Dermis microvascular lymphatic vessel endothelial cell (primary cell): ENCODE data around the gene JAKMIP1. TPM values are rescaled to one million over a fixed set of nuclear protein-coding genes. Genes with fewer than 3 reads are reported as not detected.
"Not testable (repeated sequence)": the region's sequence is repeated elsewhere in the genome, so short reads cannot be mapped to it uniquely, and the experiment has no call there.

Experiments
- DNase-seq, 2 donors: peaks; one replicate each; pipeline versions ENCODE4 v3.0.0 to v3.0.0-alpha.2; 2010; ENCODE audit warnings: low read depth in 2 of 2
- total RNA-seq: library from RNA; depleted of rRNA; stranded (reverse); fragments of >200 nt; gene quantifications from 2 replicates; pipeline ENCODE4 v1.2.1, GENCODE V29; 2014

JAKMIP1 gene
- total RNA-seq, 1 donor from 2014 or later, result not detected

DNA sequence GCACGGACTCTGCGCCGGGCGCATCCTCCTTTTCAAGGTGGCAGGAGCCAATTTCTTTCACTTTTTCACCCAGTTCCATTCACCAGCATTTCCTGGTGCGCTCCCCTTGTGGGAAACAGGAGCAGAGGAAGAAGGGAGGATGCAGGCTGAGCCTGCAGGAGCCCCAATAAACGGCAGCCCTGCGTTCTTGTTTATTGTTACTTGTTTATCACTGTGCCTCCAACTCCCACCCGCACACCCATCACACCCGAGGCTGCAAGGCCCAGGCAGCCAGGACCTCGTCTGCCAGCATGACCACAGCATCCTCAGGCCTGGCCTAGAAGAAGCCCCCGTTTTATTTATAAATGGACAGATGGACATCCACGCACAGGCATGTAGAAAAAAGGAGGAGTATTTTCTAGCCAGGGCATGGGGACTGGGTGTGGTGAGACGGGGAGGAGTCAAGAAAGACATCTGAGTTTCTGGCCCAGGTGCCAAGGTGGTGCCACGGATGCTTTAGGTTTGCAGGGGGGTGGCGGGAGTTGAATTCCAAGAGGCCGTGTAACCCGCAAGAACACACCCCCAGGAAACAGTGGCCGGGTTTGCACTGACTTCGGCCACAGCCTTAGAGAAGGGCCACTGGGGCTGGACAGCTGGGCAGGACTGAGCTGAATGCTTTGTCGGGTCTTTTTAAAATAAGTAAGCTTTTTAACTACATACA is 51.7 kb downstream of the JAKMIP1 start:
- DNase-seq, result no peak

DNA sequence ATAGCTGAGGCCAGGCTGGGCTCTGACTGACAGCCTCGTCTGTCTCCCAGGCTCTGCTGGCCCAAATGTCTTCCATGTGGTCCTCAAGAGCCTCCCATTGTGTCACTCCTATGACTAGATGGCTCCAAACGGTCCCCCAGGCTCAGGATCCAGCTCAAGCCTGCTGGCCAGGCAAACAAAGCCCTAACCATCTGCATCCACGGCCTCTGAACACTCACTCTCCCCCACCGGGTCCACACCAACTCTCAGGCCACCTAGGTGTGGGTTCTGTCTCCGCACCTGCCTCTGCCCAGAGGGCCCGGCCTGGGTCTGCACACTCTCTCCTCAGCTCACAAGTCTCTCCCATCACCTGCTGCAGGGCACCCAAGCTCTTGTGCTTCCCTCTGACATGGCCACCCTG is 52.9 kb downstream of the JAKMIP1 start:
- no peak for DNase-seq

DNA sequence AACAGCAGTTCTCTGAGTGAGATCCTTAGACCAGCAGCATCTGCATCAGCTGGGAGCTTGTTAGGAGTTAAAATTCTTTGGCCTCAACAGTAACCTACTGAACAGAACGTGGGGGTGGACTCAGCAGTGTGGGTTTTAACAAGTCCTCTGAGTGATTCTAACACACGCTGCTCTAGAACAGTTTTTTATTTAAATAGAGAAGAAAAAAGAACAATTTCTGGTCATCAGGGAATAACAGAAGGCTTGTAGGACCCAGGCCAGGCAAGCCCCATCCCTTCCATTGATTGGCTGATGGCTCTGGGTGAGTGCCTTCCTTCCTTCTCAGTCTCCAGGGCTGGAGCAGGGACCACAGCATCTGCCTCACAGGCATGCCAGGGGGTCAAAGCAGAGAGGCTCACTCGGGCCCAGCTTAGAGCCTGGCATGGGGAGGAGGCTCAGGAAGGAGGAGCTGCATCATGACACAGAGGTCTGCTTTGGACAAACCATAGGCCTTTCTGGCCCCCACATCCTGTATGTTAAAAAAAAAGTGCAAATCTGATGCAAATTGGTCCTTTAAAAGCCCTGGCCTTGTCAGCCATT is 56.7 kb downstream of the JAKMIP1 start:
- no peak for DNase-seq

DNA sequence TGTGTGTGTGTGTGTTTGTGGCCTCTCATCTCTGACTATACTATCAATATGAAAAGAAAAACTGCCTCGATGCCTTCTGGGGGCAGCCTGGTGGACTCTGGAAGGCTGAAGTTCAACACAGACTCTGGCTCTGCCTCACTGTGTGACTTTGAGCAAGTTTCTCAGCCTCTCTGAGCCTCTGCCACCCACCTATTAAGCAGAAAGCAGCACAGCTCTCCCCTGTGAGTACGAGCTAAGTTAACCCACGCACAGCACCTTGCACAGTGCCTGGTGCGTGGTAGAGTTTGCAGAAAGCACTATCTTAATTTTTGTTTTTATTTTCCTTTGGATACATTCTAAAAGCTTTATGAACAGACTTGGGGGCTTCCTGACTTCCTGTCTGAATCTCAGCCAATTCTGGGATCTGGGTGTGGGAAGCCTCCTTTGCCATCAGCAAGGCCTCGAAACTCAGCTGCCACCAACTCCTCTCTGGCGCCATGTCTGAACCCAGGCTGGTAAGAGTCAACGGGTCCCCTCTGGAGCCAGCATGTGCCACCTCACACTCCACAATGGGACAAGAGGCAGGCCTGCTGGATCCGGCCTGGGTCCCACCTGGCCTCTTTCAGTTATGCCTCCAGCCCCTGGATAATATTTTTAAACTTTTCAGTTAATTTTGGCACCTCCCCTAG is 57.3 kb downstream of the JAKMIP1 start:
- no peak for DNase-seq

DNA sequence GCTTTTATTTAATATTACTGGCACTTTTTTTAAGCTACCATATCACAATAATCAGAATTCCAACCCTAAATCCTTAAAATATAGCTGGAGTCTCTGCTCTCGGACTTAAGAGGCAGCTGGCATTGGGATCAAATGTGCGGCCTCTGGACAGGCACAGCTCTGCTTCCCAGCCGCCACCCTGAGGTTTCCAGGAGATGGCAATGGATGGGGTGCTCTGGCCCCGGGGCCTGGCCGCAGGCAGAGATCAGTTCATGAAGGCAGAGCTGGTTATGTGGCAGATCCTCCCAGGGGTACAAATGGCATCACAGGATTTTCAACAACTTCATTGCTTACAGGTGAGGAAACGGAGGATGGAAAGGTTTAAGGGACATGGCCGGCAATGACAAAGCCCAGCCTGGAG is 57.8 kb downstream of the JAKMIP1 start:
- no peak for DNase-seq

DNA sequence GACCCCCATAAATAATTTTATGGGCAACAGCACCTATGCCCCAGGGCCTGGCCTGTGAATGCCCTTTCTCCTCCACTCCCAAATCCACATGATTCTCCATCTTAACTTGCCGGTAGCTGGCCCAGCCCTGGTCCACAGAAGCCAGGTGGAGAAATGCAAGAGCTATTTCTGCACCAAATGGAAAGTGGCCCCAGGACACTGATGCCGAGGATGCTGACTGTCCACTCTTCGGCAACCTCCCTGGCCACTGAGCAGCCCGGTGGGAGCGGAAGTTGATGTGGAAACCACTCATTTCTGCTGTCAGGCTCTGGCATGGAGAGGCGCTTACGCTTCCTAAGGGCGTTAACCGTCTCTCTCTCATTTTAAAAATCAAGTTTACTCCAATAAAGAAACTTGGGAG is 58.8 kb downstream of the JAKMIP1 start:
- DNase-seq, result no peak

DNA sequence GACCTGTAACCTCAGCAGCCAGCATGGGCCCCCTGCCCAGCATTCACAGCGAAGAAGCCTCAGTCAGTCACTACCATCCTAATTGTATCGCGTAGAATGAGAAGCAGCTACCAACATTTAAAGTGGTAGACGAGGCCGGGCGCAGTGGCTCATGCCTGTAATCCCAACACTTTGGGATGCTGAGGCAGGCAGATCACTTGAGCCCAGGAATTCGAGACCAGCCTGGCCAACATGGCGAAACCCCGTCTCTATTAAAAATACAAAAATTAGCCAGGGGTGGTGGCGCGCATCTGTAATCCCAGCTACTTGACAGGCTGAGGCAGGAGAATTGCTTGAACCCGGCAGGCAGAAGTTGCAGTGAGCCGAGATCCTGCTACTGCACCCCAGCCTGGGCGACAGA is 59.3 kb downstream of the JAKMIP1 start:
- DNase-seq, result not testable (repeated sequence)

DNA sequence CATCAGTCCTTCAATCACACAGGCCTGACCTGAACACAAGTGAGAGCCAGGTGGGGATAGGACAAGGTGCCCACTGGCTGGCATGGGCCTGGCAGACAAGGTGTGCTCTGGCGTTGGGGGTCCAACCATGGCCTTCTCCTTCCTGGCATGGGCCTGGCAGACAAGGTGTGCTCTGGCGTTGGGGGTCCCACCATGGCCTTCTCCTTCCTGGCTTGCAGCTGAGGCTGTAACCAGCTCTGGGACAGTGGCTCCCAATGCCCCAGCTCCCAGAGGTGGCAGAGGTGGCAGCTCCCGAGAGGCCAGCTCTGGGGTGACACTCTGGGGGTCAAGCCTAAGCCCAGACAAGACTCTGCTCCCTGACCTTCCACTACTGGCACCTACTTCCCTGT is 62.6 kb downstream of the JAKMIP1 start:
- DNase-seq, result no peak

DNA sequence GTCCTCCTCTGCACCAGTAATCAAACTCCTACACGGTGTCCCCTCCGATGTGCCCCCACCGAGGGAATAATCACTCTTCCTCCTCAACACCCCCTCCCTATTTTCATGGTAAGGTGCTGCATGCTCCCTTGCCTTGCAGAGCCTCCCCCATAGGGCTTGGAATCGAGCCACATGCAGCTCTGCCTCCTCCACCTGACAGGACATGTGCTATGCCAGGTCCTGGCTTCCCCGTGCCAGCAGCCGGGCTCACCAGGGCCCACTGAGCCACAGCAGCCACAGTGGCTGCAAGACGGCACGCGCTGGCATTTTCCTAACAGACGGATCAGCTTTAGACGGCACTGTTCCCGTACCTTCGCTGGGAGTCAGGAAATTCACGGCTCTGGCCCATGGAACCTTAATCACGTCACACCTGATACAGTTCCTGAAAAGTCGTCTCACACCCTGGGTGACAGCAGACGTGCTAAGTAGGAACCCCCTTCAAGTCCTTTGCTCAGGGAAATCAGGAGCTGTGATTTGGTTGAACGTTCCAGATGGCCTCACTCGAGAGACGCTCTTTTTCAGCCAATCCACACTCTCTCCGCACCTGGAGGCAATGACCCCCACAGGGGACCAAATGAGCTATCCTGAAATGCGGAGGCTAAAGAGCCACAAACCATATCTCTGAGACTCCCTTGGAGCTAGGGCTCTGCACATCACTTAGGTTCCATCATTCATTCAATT is 63.2 kb downstream of the JAKMIP1 start:
- DNase-seq, result no peak

DNA sequence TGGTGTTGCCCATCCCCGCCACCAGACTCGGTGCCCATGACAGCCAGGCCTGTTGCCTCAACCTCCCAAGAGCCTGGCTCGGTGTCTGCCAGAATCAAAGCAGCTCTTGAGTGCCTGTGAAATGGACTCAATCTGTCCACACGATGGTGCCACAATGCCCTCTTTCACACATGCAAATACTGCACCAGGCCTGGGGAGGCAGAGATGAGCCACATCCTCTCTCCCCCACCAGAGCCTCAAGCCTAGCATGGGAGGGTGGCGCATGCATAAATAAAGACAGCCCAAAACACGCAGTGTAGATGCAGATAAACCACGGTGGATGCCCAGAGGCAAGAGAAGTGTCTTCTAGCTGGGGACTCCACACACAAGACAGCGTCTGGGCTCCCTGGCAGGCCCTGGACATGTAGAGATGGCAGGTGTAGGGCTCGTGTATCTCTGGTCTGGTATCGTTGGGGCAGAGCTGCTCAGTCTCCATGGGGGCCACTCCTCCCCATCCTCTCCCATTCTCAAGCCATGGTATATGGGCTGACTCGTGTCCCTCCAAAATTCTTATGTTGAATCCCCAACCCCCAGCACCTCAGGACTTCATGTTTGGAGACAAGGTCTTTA is 65.6 kb downstream of the JAKMIP1 start:
- peak in 1 of 2 donors; percentile 1 for DNase-seq

DNA sequence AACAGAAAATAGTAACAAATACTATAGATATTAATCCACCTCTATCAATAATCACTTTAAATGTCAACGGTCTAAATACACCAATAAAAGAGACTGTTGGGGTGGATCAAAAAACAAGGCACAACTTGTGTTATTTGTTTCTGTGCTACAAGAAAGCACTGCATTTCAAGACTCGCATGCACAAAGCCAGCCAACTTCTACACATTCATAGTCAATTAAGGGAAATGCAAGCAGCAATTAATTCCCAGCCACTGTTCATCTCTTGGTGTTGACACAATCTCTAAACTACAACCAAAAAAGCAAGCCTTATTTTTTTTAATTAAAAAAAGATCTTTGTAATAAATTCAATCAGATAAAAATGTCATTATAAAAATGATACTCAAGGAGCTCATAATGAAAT is 67.6 kb downstream of the JAKMIP1 start:
- DNase-seq, result no peak

DNA sequence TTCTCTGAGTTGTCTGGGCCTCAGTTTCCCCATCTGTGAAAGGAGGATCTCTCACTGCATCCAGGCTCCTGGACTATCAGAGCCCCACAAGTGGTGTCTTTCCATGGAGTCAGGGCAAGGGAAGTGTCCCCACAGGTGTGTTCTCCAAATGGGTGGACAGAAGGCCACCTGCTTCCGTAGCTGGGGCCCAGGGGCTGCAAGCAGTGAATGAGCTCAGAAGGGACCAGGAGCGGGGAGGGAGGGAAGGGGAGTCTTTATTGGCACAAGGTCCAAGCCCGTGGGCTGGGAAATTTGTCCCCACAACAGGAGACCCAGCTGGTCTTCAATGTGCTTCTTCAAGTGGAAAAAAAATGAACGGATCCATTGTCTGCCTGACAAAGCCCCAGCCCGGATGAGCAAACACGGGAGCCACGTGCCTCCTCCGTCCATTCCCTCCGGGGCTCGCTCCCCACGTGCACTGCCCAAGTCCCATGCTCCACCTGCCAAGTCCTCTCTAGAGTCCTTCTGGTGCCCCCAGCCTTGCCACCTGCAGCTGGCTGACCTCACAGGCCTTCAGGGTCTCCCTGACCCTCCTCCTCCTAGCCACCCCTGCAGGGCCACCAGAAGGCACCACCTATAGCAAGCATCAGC is 72.0 kb downstream of the JAKMIP1 start:
- DNase-seq, result no peak

DNA sequence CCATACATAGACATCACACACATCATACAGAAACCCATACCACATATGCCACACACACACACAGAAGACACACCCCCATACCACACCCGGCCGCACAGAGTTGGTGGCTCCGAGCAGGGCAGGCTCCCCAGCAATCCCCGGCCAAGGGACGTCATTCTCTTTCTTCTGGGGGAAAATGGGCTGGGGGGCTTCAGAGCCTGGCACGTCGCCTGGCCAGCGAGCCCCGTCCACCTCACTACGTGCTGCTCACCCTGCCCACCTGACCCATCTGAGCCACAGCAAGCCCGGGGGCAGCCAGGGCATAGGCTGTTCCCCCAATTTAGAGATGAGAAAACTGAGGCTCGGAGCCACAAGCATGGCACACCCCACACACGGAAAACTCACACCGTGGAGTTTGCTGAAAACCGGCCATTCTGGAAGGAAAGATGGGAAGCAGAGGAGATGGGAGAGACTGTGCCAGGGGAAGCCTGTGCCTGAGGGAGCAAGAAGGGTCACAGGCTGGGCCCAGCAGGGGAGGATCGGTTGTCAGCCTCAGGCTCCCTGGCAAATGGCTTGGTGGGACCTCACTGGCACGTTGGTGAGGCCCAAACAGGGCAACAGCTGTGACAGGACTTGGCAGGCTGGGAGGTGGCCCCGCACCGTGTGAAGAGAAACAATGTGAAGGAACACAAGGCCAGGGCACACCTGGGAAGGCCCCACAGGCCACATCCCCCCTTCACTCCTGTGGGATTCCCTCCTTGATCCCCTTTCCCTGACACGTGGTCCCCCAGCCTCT is 73.2 kb downstream of the JAKMIP1 start:
- DNase-seq, result no peak

DNA sequence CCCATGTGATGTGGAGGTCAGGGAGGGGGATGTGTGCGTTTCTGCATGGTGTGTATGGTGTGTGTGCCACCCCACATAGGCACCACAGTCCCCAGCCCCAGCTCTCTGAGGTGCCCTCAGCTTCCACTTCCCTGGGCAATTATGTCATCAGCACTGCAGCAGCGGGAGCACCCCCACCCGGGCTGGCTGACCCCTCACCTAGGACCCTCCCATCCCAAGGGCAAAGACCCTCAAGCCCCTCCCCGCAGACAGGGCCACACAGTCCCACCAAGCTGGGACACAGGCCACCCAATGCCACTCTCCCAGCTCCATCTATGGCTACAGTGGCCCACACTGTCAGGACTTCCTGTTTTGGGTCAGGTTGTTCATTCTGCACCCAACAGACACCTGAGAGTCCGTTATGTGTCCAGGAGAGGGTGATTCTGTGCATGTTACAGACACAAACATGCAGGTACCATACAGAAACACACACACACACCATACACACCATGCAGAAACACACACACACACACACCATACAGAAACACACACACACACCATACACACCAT is 75.2 kb downstream of the JAKMIP1 start:
- no peak for DNase-seq

DNA sequence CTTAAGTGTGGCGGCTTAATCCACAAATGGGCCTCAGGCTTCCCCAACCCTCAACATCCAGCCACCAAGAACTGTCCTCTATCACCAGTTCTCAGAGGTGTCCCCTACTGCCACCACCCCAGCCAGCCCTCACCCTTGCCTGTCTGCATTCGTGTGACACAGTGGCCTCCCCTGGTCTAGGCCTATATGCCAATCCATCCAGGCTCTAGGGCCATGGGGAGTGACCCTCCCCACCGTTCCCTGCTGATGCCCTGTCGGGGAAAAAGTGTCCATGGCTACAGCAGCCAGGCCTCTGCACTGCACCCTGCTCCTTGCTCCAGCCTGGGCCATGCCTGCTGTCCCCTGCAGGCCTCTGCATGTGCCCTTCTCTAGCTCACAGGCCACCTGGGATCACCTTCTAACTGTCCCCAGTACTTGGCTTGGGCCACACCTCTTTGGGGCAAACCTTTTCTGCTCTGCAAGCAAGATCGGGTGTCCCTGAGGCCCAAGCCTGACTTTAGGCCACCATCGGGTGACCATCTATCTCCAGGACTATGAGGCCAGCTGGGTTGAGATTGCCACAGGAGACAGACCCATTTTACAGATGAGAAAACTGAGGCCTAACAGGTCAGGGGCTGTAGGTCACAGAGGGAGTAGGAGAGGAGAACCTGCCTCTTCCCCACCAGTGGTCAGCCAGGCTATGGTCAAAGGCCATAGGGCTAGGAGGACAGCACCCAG is 75.8 kb downstream of the JAKMIP1 start:
- no peak for DNase-seq

DNA sequence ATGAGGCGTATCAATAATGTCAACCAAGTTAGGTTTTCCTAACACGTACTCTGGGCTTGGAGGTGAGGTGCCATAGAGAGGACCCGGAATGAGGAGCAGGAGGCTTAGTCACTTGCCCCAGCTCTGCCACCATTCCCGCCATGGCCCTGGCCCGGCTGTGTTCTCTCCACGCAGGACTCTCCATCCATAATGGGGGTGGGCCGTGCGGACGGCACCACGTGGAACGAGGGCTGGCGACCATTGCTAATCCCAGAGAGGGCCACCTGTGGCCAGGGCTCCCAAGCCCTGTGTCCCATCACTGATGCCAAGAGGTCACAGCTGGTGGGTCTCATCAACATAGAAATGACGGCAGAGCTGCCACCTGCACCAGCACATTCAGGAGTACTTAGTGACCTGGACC is 76.4 kb downstream of the JAKMIP1 start:
- no peak for DNase-seq

DNA sequence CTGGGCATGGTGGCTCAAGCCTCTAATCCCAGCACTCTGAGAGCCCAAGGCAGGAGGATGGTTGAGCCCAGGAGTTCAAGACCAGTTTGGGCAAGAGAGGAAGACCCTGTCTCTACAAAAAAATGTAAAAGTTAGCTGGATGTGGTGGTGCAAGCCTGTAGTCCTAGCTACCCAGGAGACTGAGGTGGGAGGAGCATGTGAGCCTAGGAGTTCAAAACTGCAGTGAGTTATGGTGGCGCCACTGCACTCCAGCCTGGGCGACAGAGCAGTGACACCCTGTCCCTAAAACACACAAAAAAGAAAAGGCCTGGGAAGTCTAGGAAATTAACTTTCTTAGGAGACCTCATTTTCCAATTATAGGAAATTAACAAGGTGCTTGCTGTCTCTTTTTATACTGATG is 76.8 kb downstream of the JAKMIP1 start:
- DNase-seq, result no peak

DNA sequence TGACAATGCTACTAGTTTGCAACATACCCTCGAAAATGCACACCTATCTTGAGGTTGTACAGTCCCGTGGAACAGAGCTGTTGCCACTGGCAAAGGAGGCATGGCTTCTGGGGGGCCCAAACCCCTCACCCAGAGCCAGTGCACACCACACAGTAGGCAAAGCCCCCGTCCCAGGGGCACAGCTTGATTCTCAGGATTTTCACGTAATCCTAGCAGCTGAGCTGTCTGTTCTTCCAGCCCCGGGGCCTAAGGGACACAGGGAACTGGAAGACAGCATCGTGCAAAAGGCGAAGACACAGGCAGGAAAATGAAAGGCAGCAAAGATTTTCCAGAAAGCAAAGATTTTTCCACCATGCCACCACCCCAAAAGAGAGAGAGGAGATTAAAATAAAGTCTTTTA is 77.2 kb downstream of the JAKMIP1 start:
- DNase-seq, result no peak

DNA sequence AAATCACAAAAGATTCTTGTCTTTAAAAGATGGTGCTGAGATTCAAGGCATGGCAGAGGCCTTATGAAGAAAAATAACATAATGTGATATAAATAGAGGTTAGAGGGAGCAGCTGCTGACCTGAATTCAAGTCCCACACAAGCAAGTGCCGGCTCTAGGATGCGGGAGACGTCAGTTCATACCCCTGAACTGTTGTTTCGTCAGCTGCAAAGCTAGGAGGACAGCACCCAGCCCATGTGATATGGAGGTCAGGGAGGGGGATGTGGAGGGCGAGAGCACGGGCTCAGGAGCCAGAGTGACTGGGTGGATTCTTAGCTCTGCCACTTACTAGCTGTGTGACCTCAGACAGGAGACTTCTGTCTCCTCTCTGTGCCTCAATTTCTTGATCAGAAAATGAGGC is 77.9 kb downstream of the JAKMIP1 start:
- no peak for DNase-seq

DNA sequence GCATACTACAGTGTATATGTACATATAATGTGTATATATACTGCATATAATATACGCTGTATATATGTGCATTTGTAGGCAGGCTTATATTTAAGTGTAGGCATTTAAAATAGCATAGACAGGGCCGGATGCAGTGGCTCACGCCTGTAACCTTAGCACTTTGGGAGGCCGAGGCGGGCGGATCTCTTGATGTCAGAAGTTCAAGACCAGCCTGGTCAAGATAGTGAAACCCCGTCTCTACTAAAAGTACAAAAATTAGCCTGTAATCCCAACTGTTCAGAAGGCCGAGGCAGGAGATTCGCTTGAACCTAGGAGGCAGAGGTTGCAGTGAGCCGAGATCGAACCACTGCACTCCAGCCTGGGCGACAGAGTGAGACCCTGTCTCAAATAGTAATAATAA is 78.4 kb downstream of the JAKMIP1 start:
- no peak for DNase-seq
